GM18511 (cell line): Measurements from ENCODE around the gene RAB9B.

Source experiments
- ATAC-seq: cut with Tn5 transposase; IDR thresholded peaks from one replicate; pipeline ENCODE4 v1.9.1; 2021; ENCODE audit warnings: mild to moderate bottlenecking, moderate library complexity; ENCODE audit not compliant: unreplicated experiment

The RAB9B gene

DNA sequence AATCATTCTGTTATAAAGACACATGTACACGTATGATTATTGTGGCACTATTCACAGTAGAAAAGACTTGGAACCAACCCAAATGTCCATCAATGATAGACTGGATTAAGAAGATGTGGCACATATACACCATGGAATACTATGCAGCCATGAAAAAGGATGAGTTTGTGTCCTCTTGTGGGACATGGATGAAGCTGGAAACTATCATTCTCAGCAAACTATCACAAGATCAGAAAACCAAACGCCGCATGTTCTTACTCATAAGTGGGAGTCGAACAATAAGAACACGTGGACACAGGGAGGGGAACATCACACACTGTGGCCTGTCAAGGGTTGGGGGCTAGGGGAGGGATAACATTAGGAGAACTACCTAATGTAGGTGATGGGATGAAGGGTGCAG, 15.0 kb downstream of the RAB9B start:
- peak; percentile 16 for ATAC-seq

DNA sequence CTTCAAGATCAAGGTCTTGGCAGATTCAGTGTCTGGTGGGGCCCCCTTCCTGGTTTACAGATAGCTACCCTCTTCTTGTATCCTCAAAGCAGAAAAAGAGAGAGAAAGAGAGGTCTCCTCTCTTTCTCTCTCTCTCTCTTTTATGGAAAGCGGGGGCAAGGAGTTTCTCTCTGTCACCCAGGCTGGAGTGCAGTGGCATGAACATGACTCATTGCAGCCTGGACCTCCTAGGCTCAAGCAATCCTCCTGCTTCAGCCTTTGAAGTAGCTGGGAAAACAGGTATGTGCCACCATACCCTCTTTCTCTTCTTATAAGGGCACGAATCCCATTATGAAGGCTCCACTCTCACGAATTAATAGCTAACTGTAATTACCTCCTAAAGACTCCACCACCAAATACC, 20.2 kb downstream of the RAB9B start:
- ATAC-seq: no peak

DNA sequence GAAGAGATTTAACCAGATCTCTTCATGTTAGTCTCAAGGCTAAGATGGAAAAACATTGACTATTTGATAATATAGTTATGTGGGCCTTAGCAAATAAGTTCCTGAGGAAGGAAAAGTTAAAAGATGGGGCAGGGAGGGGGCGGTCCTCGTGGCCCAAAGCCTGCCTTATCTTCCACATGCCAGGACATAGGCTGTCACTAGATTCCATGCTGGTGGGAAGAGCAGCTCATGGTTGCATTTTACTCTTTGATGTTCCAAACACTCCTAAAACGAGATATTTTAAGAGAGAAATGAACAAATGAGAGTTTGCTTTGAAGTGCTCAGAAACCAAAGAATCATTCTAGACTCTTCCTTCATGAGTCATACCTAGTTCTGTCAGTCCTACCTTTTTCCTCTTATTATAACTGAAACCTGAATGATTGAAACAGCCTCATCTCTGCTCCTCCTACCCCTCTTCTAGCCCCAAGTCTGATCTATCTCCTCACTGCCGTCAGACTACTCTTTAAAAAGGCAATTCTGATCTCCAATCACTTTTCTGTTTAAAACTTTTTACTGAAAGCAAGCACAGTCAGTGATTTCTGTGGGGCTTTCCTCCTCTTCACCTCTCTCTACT, 25.1 kb downstream of the RAB9B start:
- no peak for ATAC-seq

DNA sequence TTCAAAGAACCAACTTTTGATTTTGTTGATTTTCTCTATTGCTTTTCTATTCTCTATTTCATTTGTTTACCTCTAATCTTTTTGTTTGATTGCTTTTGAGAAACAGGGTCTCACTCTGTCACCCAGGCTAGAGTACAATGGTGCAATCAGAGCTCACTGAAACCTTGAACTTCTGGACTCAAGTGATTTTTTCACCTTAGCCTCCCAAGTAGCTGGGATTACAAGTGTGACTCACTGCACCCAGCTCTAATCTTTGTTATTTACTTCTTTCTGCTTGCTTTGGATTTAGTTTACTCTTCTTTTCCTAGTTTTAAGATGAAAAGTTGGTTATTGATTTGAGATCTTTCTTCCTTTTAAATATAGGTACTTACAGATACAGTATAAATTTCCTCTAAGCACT, 26.2 kb downstream of the RAB9B start:
- no peak for ATAC-seq

DNA sequence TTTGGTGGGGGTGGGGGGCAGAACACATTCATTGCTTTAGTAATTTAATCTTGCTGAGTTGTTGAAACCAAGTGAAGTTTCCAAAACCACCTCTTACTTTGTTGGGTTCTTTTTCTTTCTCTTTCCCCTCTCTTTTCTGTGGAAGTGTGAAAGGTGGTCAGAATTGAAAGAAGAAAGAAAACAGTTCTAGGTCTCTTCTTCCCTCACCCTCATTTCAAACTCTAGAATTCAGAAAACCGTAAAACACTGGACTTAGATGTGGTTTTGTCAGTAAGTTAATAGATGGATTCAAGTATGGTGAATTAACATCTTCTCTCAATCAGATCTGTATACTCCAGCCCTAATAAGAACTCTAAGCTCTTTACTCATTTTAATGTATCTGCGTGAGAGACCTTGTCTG, 31.7 kb downstream of the RAB9B start:
- ATAC-seq: no peak

DNA sequence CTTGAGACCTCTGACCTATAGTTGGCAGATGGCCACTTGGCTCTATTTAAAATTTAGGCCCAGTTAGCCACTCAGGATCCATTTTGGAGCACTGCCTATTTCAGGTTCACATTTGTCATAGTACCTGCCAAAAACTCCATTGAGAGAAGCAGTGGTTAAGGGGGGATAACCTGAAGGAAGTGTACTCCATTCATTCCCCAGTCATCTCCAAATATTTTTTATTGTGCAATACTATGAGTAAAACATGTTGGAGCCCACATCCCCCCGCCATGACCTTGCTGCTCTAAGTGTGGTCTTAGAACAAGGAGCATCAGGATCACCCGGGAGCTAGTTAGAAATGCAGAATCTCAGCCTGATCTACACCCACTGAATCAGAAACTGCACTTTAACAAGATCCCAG, 34.4 kb downstream of the RAB9B start:
- no peak for ATAC-seq

DNA sequence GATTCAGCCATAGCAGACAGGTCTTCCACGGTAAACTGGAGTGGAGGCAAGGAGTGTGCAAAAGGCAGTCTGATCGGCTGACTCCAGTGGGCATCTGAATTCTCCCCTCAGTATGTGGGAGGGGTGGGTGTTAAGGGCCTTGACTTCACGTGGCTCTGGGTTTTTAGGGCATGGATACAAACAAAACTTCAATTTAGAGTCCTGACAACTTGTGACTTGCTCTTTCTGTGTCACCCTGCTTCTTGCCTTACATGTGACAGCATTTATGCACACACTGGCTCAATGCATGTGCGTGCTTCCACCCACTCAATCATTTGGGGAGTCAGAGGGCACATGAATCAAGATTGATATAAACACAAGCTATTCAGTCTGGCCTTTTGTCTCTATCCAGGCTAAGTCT, 37.9 kb downstream of the RAB9B start:
- no peak for ATAC-seq

DNA sequence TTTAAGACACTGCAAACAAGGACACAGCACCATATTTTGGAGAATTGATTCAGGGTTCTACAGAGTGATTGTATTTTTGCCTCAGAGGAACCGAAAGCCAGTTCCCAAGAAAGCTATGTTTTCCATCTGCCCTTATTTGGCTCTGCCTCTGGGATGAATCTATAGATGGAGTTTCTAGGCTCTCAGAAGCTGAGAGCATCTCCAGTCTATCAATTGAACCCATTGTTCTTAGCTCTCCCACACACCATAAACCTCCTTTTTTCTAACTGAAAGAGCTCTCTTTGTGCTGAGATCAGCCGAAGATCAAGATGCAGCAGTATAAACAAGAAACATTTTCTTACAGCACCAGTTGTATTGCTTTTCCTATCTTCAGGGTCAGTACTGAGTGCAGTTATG, 38.5 kb downstream of the RAB9B start:
- ATAC-seq: no peak

DNA sequence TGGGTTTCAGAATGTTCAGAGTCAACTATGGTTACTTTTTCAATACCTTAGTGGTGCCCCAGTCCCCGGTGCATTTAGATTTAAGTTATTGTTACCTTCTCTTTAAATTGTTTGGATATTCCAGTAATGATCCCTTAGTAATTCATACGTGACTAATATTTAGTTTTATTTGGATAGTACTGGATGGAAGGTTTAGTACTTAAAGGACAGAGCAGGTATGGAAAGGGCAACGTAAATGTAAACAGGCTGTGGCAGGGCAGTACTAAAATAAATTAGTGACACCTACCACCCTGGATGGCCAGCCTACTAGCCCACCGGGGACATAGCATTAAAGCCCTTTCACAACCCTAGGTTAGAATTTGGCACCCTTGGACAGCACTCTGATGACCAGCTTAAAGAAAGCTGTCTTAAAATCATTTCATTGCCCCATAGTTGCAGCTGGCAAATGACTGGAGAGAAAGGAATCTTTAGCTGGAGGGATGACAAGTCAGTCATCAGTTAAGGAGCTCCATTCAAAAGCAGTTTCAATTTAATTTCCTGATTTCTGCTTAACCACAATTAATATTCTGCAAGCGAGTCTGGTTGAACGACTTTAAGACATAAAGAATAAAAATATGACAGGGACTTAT, 39.0 kb downstream of the RAB9B start:
- no peak for ATAC-seq

DNA sequence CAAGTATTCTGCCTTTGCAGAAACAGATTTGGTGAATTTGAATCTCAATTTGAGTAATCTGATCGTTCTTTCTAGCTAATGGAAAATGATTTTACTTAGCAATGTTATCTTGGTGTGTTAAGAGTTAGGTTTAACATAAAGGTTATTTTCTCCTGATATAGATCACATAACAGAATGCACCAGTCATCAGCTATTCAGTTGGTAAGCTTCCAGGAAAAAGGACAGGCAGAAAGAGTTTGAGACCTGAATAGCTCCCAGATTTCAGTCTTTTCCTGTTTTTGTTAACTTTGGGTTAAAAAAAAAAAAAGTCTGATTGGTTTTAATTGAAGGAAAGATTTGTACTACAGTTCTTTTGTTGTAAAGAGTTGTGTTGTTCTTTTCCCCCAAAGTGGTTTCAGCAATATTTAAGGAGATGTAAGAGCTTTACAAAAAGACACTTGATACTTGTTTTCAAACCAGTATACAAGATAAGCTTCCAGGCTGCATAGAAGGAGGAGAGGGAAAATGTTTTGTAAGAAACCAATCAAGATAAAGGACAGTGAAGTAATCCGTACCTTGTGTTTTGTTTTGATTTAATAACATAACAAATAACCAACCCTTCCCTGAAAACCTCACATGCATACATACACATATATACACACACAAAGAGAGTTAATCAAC, 40.1 kb downstream of the RAB9B start:
- ATAC-seq: no peak

DNA sequence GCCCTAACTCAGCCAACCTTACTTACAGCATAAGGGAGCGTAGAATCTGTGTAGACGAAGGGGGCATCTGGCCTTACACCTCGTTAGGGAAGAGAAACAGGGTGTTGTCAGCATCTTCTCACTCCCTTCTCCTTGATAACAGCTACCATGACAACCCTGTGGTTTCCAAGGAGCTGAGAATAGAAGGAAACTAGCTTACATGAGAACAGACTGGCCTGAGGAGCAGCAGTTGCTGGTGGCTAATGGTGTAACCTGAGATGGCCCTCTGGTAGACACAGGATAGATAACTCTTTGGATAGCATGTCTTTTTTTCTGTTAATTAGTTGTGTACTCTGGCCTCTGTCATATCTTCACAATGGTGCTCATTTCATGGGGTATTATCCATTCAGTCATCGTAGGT, 40.8 kb downstream of the RAB9B start:
- no peak for ATAC-seq

DNA sequence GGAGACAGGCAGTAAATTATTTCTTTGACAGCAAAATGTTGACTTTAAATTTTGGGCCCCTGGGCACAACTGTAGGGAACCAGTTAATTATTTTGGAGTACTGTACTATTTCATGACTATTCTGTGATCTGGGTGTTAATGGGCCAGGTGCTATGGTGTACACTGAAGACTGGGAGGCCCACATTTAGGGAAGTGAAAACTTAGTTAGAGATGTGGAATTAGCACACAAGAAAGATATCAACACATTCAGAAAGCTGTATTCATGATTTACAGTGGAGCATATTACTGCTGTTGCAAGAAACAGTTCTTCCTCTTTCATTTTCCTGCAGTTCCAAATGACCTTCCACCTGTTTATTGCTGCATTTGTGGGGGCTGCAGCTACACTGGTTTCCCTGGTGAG, 43.1 kb downstream of the RAB9B start:
- peak; percentile 98 for ATAC-seq

DNA sequence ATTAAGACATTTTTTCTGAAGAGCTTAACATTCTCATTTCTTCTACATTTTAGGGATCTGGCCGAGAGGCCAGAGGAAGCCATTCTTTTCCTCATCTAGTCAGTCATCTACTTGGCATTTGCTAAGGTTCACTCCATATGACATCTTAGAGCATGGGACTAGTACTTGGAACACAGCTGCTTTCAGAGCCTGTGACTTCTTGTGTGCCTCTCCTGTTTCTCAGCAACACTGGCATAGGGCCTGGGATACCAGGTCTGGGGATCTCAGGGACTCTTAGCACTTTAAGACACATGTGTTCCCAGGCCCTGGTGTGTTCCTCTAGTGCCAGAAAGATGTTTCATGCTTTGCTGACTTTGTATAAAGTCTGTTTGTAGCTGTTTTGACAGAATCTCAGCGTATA, 48.1 kb downstream of the RAB9B start:
- ATAC-seq: no peak

DNA sequence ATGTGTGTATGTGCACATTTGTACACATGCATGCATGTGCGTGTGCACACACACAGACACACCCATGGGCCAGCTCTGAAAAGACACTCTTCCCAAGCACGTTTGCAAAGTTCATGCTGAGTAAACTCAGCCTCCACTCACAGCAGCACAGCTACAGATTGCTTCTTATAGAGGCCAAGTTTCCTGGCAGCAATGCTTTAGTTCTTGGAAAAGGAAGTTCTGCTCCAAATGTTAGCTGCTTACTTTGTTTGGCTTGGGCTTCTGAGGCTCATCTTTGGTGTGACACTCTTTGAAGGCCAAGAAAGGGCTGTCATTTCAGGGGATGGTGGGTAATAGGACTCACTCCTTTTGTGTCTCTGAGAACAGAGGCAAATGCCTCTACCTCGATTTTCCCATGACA, 48.9 kb downstream of the RAB9B start:
- ATAC-seq: no peak

DNA sequence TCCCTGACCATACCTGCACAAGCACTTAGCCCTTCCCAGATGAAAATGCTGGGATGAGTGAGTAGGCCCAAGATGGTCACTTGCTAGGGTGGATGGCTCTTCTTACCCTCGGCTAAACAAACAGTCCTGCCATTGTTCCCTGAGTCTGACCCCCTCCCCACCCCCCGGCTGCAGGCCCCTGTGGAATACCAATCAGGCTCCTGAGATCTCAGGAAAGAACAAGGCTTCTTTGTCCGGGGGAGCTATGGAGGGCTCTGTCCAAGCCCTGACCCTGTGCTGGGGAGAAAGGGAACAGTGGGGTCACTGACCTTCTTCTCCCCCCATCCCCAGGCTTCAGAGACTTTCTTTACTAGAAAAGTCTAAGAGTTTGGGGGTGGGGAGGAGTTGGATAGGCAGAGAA, 49.4 kb downstream of the RAB9B start:
- no peak for ATAC-seq

DNA sequence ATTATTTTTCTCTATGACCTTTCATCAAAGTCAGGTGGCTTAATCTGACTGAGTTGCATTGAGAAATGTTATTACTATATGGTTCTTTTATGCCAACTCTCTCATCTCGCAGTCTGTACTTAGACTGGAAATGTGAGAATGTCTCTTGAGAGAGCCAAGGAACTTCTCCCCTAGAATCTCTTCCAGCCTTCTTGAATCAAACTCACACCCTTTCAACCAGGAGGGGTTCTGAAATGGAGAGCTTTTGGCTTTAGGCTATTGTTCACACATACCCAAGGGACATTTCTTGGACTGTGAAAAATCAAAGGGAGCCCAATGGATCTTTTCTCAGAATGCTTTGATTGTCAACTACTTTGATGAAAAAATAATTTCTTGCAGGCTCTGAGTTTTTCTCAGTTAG, 50.4 kb downstream of the RAB9B start:
- ATAC-seq: no peak

DNA sequence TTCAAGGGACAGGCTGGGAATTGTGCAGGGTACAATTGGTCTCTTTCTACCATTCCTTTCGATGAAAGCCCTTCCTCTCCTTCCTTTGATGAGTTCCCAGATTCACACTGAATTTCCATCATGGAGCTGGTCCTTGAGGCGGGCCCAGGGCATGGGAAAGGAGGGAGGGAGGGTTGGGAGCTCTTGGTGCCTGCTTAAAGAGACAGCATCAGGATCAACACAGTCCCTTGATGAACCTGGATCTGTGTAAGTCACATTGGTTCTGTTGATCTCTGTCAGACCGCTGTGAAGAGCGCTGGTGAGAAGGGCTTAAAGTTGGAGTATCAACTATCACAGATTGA, 51.0 kb downstream of the RAB9B start:
- no peak for ATAC-seq

DNA sequence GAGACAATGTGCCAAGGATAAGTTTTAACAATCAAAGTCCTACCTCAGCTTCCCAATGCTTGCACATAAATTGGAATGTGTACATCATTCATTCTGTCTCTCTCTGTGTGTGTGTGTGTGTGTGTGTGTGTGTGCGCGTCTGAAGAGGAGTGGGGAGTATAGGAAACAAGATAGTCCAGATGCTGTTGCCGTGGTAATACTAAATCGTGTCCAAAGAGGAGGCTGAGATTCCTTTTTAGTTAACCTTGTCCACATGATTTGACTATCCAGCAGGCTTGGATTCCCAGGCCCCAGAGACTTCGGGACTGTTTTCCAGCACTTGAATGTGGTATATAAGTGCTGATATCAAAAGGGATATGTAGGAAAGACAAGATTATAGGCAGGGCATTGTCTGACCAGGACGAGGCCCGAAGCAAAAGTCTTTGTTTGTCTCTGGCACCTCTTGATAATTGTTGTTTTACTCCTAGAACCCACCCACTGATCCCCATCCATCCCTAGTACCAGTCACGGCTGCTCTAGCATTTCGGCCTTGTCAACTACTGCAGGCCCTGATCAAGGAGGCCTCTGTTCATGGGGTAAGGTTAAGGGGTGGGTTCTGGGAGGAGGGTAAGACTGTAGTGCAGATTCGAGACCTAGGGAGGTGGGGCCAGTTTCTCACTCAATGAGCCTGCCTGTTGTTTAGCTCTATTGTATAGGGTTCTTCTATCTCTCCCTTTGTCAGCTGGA, 51.6 kb downstream of the RAB9B start:
- ATAC-seq: no peak

DNA sequence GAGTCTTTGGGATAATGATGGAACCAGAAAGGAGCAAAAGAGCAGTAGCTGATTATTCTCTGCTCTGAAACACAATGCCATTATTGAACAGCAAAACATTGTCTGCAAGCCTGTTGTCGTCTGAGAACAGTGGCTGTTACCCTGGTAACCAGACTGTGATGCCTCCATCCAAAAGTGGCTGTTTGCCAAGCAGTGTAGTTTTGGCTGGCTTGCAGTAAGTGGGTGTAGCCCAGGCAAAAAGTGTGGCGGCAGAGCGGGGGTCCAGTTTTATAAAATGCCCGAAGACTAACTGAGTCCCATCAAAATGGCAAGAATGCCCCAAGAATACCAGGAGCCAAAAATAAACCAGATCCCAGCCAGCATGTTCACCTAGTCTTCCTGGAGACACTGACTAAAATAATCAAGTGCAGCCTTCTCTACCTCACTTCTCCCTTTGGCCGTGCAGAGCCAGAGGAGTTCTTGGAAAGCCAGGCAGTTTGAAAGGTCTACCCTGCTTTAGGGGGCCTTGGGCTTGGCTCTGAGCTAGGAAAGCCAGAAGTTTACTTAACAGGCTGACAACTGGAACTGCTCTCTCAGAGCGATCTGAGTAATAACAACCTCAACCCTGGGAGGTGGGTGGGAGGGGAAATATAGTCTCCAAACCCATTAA, 52.8 kb downstream of the RAB9B start:
- ATAC-seq: no peak

DNA sequence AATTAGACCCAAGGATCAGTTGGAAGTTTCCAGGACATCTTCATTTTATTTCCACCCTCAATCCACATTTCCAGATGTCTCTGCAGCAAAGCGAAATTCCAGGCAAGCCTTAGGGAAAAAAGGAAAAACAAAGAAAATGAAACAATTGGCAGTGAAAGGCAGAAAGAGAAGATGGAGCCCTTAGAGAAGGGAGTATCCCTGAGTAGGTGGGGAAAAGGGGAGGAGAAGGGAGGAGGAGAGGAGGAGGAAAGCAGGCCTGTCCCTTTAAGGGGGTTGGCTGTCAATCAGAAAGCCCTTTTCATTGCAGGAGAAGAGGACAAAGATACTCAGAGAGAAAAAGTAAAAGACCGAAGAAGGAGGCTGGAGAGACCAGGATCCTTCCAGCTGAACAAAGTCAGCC, 55.5 kb downstream of the RAB9B start, which contains the start of gene PLP1:
PLP1 (plus strand) TSS at position 295 of the 400 bp plus-strand sequence. CDS start 156 bp downstream, outside the sequence.
- ATAC-seq: no peak

DNA sequence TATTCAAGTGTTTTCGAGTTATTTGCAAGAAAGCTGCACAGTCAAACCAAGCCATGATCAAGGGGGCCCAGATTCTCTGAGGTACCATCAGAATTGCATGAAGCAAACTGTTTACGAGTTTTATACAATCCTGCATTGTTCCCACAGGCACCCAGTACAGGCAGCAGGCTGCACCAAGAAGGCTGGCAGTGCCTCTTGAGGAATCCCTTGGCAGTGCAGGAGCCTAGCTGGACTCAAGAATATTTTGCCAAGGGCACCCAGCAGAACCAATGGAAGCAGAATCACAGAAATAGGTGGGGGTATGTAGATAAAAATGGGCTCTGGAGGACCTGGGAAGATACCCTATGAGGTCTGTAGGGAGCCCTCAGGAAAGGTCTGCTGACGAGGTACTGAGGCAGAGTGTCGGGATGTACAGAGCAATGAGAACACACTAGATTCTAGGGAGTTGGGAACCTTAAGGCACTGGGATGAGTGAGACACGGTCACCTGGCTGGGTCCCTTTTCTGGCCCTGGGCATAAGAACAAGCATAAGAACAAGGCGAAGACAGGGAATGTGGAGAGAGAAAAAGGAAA, 57.9 kb downstream of the RAB9B start:
- no peak for ATAC-seq
